ENCODE measurements around the gene RNF186.
"Not testable (repeated sequence)": the region's sequence is repeated elsewhere in the genome, so short reads cannot be mapped to it uniquely, and the experiment has no call there.

RNF186 gene

GRCh38 chr1:19814681-19815503 is at the start of gene RNF186:
Gene RNF186 (minus strand): TSS chr1:19815283. CDS start chr1:19815101, 182 bp downstream.
- DNase-seq (ENCODE audit: low read depth, low spot score), result no peak

DNA sequence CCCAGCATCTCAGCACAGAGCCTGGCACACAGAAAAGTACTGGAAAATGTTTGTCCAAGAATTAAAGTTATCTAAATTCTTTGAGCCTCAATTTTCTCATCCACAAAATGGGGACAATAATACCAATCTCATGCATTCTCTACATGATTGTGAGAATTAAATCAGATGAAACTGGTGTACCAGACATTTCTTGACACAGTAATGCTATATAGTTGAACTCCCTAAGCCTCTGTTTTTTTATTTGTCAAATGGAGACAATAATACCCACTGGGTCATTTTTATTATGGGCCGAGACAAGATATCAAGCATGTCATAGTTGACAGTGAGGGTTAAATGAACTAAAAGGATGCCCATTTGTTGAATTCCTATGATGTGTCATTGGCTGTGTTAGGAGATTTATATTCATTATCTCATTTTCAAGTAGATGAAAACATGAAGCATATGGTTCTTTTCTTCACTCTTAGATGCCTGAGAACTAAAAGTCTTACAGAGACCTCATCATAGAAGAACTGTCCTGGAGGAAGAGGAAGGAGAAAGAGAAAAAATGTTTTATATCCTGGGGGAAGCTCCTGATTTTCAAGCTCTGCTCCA is 49.6 kb upstream of the RNF186 start:
- no peak for DNase-seq (ENCODE audit: low read depth, low spot score)

DNA sequence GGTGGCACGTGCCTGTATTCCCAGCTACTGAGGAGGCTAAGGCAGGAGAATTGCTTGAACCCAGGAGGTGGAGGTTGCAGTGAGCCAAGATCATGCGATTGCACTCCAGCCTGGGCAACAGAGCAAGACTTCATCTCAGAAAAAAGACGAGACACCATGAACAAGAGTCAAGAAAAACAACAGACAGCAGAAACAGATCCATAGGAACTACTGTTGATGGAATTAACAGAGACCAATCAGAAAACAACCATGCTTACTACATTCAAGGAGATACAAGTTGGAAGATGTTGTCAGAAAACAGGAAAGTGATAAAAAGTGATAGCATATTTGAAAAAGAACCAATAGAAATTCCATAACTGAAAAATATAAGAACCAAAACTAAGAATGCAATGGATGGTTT is 47.9 kb upstream of the RNF186 start:
- no peak for DNase-seq (ENCODE audit: low read depth, low spot score)

- no peak for DNase-seq (ENCODE audit: low read depth, low spot score)
Observed at GRCh38 chr1:19861842-19862530, 46.9 kb upstream of the RNF186 start.

DNA sequence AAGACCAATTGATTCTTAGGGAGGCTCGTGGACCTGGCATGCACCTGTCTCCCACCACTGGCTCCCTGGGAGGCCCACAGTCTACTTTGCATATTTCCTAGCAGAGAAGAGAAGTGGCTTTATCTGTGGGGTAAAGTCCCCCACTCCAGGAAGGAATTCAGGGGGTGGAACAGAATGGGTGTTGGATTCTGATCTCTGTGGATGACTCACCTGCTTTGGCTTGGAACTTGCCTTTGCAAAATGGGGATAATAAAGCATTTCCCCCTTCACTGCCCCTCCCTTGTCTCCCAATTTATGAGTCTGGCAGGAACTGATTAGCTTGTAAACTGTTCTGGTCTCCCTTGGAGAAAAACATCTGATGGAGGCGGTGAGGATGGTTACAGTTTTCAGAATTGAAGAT is 46.0 kb upstream of the RNF186 start:
- no peak for DNase-seq (ENCODE audit: low read depth, low spot score)

- no peak for DNase-seq (ENCODE audit: low read depth, low spot score)
Observed at GRCh38 chr1:19860418-19860817, 45.3 kb upstream of the RNF186 start.

DNA sequence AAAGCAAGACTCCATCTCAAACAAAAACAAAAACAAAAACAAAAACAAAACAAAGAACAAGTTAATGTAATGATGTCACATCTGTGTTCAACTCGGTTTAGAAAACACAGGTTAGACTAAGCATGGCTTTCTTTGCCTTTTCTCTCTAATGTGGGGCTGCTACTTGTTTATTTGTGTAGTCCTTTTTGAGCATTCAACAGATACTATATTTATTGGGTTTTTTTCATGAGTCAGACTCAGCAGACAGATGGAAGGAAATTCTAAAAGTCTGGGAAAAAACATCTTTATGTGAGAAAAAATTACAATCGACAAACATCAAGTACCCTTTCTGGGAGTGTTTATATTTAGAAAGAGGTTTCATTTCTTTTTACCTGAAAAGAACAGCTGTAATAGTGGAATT is 44.8 kb upstream of the RNF186 start:
- DNase-seq (ENCODE audit: low read depth, low spot score), result no peak

DNA sequence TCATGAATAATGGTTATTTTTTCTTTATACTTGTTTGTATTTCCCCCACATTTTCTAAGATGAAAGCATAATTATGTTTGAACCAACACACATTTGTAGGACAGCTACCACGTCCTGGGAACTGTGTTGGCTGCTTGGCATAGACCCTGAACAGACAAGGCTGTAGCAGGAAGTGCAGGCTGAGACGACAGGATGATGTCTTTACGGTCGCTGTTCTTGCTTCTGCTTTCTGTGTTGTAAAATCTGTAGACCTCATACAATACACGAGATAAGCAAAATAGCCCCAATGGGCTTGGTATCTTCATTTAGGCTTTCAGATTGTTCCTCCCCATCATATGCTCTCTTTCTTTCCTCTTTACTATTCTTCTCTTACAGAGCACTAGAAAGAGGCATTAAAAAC is 43.8 kb upstream of the RNF186 start:
- no peak for DNase-seq (ENCODE audit: low read depth, low spot score)

GRCh38 chr1:19854866-19855265 is 39.8 kb upstream of the RNF186 start:
- DNase-seq (ENCODE audit: low read depth, low spot score), result no peak

DNA sequence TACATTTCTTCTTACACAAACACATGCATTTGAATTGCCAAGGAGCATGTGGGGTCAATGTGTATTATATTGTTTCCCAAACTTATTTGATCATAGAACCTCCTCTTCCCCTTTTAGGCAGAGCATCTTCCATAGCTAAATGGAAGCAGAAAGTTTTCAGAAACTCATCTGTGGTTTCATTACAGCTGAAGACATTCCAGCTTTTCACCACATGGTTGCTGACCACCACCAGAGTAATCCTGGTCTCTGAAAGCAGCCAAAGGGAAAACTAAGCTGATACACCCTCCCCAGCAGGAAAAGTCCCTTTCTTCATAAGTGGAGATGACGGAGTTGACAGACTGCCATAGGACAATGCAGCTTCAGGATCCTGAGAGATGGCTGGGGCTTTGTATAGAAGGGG is 37.0 kb upstream of the RNF186 start:
- DNase-seq (ENCODE audit: low read depth, low spot score), result no peak

DNA sequence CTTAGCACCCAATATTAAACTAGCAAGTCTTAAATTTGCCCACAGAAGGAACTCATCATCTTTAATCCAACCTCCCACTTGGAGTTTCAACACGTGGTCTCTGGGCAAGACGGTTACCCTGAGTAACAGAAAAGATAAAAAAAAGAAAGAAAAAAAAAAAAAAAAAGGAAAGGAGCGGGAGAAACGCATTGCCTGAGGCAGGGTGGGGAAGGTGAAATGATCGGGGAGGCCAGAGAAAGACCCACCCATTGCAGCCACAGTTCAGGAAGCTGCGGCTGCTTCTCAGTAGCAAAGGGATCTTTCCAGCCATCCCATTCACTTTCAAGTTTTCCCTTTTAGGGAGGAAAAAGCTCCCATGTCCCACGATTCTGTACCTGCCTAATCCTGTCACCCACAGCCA is 35.1 kb upstream of the RNF186 start:
- DNase-seq (ENCODE audit: low read depth, low spot score), result no peak

DNA sequence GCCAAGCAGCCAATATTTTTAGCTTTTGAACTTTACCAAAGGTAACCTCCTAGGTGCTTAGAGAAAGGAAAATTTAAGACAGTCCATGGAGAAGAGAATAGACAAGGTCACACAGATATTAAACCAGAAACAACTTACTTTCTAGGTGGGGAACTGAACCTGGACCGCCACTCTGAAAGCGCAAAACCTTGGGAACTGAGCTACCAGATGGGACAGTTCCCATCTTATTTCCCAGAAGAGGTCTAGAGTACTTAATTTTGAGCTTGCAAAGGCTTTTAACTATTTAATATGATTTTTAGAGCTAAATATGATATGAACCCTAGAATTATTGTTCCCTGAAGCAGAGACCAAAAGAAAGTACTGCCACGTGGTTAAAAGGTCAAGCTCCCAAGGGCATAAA is 34.2 kb upstream of the RNF186 start:
- DNase-seq (ENCODE audit: low read depth, low spot score), result not testable (repeated sequence)

DNA sequence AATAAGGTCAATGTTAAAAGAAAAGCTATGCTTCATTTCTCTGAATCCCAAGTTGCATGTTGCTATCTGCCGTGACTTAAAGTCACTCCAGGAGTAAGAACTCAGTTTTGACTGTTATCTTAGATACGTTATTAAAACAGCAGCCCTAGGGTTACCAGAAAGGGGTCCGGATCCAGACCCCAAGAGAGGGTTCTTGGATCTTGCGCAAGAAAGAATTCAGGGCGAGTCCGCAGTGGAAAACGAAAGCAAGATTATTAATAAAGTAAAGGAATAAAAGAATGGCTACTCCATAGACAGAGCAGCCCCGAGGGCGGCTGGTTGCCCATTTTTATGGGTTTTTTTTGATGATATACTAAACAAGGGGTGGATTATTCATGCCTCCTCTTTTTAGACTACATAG is 32.3 kb upstream of the RNF186 start:
- not testable (repeated sequence) for DNase-seq (ENCODE audit: low read depth, low spot score)

GRCh38 chr1:19846338-19846737 is 31.3 kb upstream of the RNF186 start:
- no peak for DNase-seq (ENCODE audit: low read depth, low spot score)

GRCh38 chr1:19845555-19845954 is 30.5 kb upstream of the RNF186 start:
- DNase-seq (ENCODE audit: low read depth, low spot score), result no peak

DNA sequence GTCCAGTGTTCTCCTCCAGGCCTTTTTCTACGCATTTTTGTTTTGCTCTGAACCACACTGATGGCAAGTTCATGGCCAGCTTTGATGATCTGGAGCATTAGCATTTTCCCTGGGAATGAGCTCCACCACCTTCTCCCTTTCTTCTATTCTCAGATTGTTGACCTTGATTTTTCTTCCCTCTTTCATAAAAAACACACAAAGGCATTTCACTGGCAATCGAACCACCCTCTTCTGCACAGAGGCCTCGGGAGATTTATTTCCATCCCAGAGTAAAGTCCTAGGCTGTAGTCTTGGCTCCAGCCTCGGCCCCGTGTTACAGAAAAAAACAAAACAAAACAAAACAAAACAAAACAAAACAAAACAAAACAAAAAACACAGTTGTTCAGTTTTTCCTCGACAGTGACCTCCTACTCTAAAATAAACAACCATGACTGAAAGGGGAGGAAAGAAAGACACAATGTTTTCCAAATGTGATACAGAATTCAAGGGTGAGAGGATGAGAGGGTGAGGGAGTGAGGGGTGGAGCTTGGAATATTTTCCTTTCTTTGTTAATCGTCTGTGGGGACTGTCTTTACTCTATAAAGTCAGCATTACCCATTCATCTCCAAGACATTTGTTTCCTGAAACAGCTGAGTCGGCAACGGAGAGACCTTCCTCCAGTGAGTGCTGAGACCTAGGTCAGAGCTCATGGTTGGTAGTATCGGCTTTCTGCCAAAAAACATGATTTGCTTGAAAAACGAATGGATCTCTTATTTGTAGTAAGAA is 29.8 kb upstream of the RNF186 start:
- DNase-seq (ENCODE audit: low read depth, low spot score), result no peak

DNA sequence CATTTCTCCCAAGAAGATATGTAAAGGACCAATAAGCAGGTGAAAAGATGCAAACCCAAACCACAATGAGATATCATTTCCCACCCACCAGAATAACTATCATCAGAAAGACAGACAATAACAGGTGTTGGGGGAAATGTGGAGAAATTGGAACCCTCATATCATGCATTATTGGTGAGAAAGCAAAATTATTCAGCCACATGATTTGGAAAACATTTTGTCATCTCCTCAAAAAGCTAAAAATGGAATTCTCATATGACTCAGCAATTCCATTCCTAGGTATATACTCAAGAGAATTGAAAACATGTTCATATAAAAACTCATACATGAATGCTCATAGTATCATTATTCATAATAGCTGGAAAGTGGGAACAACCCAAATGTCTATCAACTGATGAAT is 25.1 kb upstream of the RNF186 start:
- no peak for DNase-seq (ENCODE audit: low read depth, low spot score)

DNA sequence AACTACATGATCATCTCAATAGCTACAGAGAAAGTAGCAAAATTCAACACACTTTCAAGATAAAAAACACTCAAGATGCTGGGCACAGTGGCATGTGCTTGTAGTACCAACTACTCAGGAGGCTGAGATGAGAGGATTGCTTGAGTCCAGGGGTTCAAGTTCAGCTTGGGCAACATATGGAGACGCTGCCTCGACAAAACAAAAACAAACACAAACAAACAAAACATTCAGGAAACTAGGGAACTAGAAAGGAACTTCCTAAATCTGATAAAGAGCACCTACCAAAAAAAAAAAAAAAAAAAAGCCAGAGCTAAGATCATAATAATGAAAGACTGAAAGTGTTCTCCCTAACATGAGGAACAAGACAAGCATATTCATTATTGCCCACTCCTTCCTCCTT is 22.8 kb upstream of the RNF186 start:
- no peak for DNase-seq (ENCODE audit: low read depth, low spot score)

- no peak for DNase-seq (ENCODE audit: low read depth, low spot score)
Observed at GRCh38 chr1:19835578-19835977, 20.5 kb upstream of the RNF186 start.

DNA sequence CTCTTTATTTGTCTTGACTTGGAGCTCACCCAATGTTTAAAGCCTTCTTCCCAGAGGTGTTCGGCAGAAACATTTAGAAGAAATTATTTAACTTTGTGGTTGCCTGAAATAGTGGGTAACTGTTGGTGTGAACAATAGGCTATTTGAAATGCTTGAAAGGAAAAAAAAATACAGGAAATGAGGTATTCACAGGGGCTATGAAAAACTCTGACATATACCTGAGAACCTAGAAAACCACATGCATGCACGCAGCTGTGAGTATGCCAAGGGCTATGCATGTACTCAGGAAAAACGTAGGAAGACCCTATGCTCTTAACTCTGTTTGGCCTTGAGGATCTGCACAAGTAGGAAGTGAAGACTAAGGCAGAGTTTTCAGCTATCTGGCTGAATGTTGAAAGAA is 16.4 kb upstream of the RNF186 start:
- no peak for DNase-seq (ENCODE audit: low read depth, low spot score)

DNA sequence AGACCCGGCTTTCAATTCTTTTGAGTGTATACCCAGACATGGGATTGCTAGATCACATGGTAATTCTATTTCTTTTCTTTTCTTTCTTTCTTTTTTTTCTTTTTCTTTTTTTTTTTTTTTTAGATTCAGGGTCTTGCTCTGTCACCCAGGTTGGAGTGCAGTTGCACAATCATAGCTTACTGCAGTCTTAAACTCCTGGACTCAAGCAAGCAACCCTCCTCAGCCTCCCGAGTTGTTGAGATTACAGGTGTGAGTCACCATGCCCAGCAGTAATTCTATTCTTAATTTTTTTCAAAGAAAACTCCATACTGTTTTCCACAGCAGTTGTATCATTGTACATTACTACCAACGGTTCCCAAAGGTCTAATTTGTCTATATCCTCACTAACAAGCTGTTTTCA is 13.5 kb upstream of the RNF186 start:
- no peak for DNase-seq (ENCODE audit: low read depth, low spot score)

- peak; percentile 81 for DNase-seq (ENCODE audit: low read depth, low spot score)
Observed at GRCh38 chr1:19825298-19825697, 10.2 kb upstream of the RNF186 start.

All from iPS DF 19.7 (cell line).